Measurements from ENCODE around the gene FCER2. TPM values are rescaled to one million over a fixed set of nuclear protein-coding genes. Genes with fewer than 3 reads are reported as not detected.

Gene FCER2
- total RNA-seq, 3 donors from 2014 or later: 0.26 to 0.44 (median 0.29) TPM

- TF ChIP-seq CTCF (IDR thresholded peaks at IDR 0.05): no peak
- ATAC-seq (no peak), DNase-seq (no peak)
- no peaks in the 10 kb centered on the region for H3K36me3 ChIP-seq (ENCODE audit: low read depth)
- no peaks in the 10 kb centered on the region for H3K9me3 ChIP-seq
- no peak overlapping the region for H3K4me3 ChIP-seq
- intact Hi-C loops (cut with DNase I, micrococcal nuclease): no loop called here
- no peaks in the 10 kb centered on the region for H3K4me1 ChIP-seq (ENCODE audit: low read depth)
Measured at GRCh38 chr19:7731218-7731595, 29.3 kb upstream of the FCER2 start.

GRCh38 chr19:7730286-7731217 is 28.6 kb upstream of the FCER2 start:
- intact Hi-C loops (cut with DNase I, micrococcal nuclease): no loop called here
- no peaks in the 10 kb centered on the region for H3K9me3 ChIP-seq
- no peak overlapping the region for H3K4me3 ChIP-seq
- no peaks in the 10 kb centered on the region for H3K36me3 ChIP-seq (ENCODE audit: low read depth)
- TF ChIP-seq CTCF (IDR thresholded peaks at IDR 0.05): no peak
- ATAC-seq: no peak
- H3K4me1 ChIP-seq (ENCODE audit: low read depth): no peaks in the 10 kb centered on the region
- no peak for DNase-seq

DNA sequence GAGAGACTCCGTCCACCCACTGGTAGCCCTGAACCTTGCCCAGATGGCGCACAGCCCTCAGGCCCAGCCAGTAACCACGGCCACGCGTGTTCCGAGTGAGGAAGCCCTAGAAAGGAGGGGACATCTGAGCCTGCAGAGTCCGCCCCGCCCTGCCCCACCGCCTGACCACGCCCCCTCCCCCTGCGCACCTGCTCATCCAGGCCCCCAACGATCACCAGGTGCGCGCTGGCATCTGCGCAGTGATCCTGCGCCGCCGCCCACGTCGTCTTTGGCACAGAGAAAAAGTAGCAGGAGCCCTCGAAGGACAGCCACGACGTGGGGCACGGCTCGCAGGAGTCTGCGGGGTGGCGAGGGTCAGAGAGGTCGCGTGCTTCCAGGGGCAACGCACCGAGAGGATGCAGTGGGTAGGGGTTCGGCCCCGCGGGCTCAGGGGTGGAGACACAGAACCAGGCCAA is 27.9 kb upstream of the FCER2 start:
- no peaks in the 10 kb centered on the region for H3K9me3 ChIP-seq
- DNase-seq: no peak
- TF ChIP-seq CTCF (IDR thresholded peaks at IDR 0.05): no peak
- H3K4me1 ChIP-seq (ENCODE audit: low read depth): no peaks in the 10 kb centered on the region
- ATAC-seq: peak; percentile 21
- H3K36me3 ChIP-seq (ENCODE audit: low read depth): no peaks in the 10 kb centered on the region
- intact Hi-C loops (cut with DNase I, micrococcal nuclease): no loop called here
- no peak overlapping the region for H3K4me3 ChIP-seq

DNA sequence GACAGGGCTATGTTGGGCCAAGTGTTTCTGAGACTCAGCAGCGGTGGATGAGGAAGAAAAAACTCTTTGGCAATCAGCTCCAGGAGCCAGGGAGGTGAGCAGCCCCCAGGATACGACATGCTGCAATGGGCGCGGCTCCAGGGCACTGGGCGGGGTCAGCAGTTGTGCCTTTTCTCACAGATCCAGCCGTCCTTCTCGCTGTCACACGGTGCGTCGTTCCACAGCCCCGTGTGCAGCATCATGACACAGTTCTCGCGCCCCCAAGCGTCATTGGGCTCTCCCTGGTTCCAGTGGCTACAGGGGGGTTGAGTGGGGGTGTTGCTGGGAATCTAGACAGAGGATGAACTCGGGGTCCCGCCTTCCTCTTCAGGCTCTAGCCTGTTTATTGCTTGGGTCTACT is 27.3 kb upstream of the FCER2 start:
- Histone ChIP-seq H3K4me1 (ENCODE audit: low read depth) (no peaks in the 10 kb centered on the region), H3K4me3 (no peak overlapping the region), H3K9me3 (no peaks in the 10 kb centered on the region), H3K36me3 (ENCODE audit: low read depth) (no peaks in the 10 kb centered on the region)
- no peak for ATAC-seq
- no peak for DNase-seq
- intact Hi-C loops (cut with DNase I, micrococcal nuclease): no loop called here
- no peak for TF ChIP-seq CTCF (IDR thresholded peaks at IDR 0.05)

- intact Hi-C loops (cut with DNase I, micrococcal nuclease): no loop called here
- no peaks in the 10 kb centered on the region for H3K36me3 ChIP-seq (ENCODE audit: low read depth)
- no peak for DNase-seq
Measured at GRCh38 chr19:7725791-7726190, 23.9 kb upstream of the FCER2 start.

More at GRCh38 chr19:7725791-7726190, 23.9 kb upstream of the FCER2 start:
- no peaks in the 10 kb centered on the region for H3K9me3 ChIP-seq
- TF ChIP-seq CTCF (IDR thresholded peaks at IDR 0.05): no peak
- ATAC-seq: no peak
- H3K4me1 ChIP-seq (ENCODE audit: low read depth): no peaks in the 10 kb centered on the region
- no peak overlapping the region for H3K4me3 ChIP-seq
